Colonic mucosa (tissue), 4 donors: Measurements from ENCODE around the gene DCDC2. TPM values are rescaled to one million over a fixed set of nuclear protein-coding genes. Genes with fewer than 3 reads are reported as not detected.

Experiments used
- DNase-seq: peaks from one replicate; pipeline ENCODE4 v3.0.0-alpha.2; 2020
- H3K27ac ChIP-seq: fragments of 200-600 bp; one replicate; pipeline ENCODE4 v1.8.0; 2021
- H3K27me3 ChIP-seq: fragments of 200-600 bp; one replicate; pipeline ENCODE4 v1.8.0; 2021
- H3K36me3 ChIP-seq: fragments of 200-600 bp; one replicate; pipeline ENCODE4 v1.8.0; 2021
- H3K4me1 ChIP-seq: fragments of 200-600 bp; one replicate; pipeline ENCODE4 v1.8.0; 2021; ENCODE audit warnings: mild to moderate bottlenecking
- H3K4me3 ChIP-seq: fragments of 200-600 bp; one replicate; pipeline ENCODE4 v1.8.0; 2021
- H3K9ac ChIP-seq, 2 donors: one replicate each; pipeline ENCODE4 v1.7.0; 2013; ENCODE audit warnings: control low read depth in 2 of 2, low read depth in 2 of 2, low read length in 2 of 2
- H3K9me3 ChIP-seq: fragments of 200-600 bp; one replicate; pipeline ENCODE4 v1.8.0; 2021
- CTCF ChIP-seq: fragments of 200-600 bp; IDR thresholded peaks from one replicate; pipeline ENCODE4 v1.8.0; 2022; ENCODE audit warnings: antibody characterized with exemption, mild to moderate bottlenecking
- intact Hi-C: fragments of 100-400 bp; cut with DNase I; formaldehyde crosslinking; loops from one replicate; pipeline ENCODE4 v1.14.1; 2022
- total RNA-seq, 2 donors: library from RNA; stranded (reverse); fragmentation: NEBNext Ultra II Directional in 1 of 2; extraction: Animal tissue kit (Norgen Biotek cat#: 25700) in 1 of 2; gene quantifications; one replicate each; pipeline ENCODE4 v1.2.1, GENCODE V29; 2021
- donor health status: healthy.
- donor health status: DM: no; HTN: no; CAD: no.
- donor health status: DM: no; HTN: no; CAD: no.

The DCDC2 gene
- total RNA-seq, 2 donors from 2014 or later: 3.3 to 9.4 TPM

- no peak for DNase-seq
- no peak overlapping the region for H3K27ac ChIP-seq
- H3K36me3 ChIP-seq: no peaks in the 10 kb centered on the region
- no peak for TF ChIP-seq CTCF
- no peaks in the 10 kb centered on the region for H3K4me1 ChIP-seq
- H3K4me3 ChIP-seq: no peak overlapping the region
- intact Hi-C loops: no loop called here
- H3K9ac ChIP-seq: no peak overlapping the region
- no peaks in the 10 kb centered on the region for H3K9me3 ChIP-seq
- H3K27me3 ChIP-seq: no peaks in the 10 kb centered on the region
Measured at GRCh38 chr6:24157886-24158285, 200.0 kb downstream of the DCDC2 start.

- TF ChIP-seq CTCF: no peak
- Histone ChIP-seq H3K4me3 (no peak overlapping the region), H3K9ac (no peak overlapping the region), H3K27me3 (no peaks in the 10 kb centered on the region), H3K27ac (no peak overlapping the region), H3K9me3 (no peaks in the 10 kb centered on the region), H3K4me1 (no peaks in the 10 kb centered on the region), H3K36me3 (no peaks in the 10 kb centered on the region)
- intact Hi-C loops: no loop called here
- no peak for DNase-seq
Measured at GRCh38 chr6:24154121-24154520, 203.7 kb downstream of the DCDC2 start.

- H3K9ac ChIP-seq: no peak overlapping the region
- no peaks in the 10 kb centered on the region for H3K4me1 ChIP-seq
- no peak for DNase-seq
- H3K9me3 ChIP-seq: no peaks in the 10 kb centered on the region
- H3K36me3 ChIP-seq: no peaks in the 10 kb centered on the region
- intact Hi-C loops: no loop called here
- no peak overlapping the region for H3K27ac ChIP-seq
- H3K27me3 ChIP-seq: no peaks in the 10 kb centered on the region
- TF ChIP-seq CTCF: no peak
- H3K4me3 ChIP-seq: no peak overlapping the region
Measured at GRCh38 chr6:24152014-24152413, 205.8 kb downstream of the DCDC2 start.

GRCh38 chr6:24149836-24150235, 208.0 kb downstream of the DCDC2 start:
- TF ChIP-seq CTCF: no peak

GRCh38 chr6:24149296-24149695, 208.6 kb downstream of the DCDC2 start:
- Histone ChIP-seq H3K27ac (no peak overlapping the region), H3K4me1 (no peaks in the 10 kb centered on the region), H3K9me3 (no peaks in the 10 kb centered on the region), H3K27me3 (no peaks in the 10 kb centered on the region), H3K36me3 (no peaks in the 10 kb centered on the region), H3K9ac (no peak overlapping the region), H3K4me3 (no peak overlapping the region)
- intact Hi-C loops: no loop called here
- no peak for DNase-seq
- TF ChIP-seq CTCF: no peak

More at GRCh38 chr6:24149836-24150235, 208.0 kb downstream of the DCDC2 start:
- no peak overlapping the region for H3K9ac ChIP-seq
- no peaks in the 10 kb centered on the region for H3K36me3 ChIP-seq
- H3K4me3 ChIP-seq: no peak overlapping the region
- no peaks in the 10 kb centered on the region for H3K4me1 ChIP-seq
- DNase-seq: no peak
- H3K9me3 ChIP-seq: no peaks in the 10 kb centered on the region
- H3K27me3 ChIP-seq: no peaks in the 10 kb centered on the region
- intact Hi-C loops: no loop called here
- H3K27ac ChIP-seq: no peak overlapping the region

GRCh38 chr6:24148684-24149083, 209.2 kb downstream of the DCDC2 start:
- intact Hi-C loops: no loop called here
- H3K9me3 ChIP-seq: no peaks in the 10 kb centered on the region
- no peak overlapping the region for H3K9ac ChIP-seq
- H3K27ac ChIP-seq: no peak overlapping the region
- no peaks in the 10 kb centered on the region for H3K4me1 ChIP-seq
- H3K4me3 ChIP-seq: no peak overlapping the region
- H3K36me3 ChIP-seq: no peaks in the 10 kb centered on the region
- TF ChIP-seq CTCF: no peak
- no peaks in the 10 kb centered on the region for H3K27me3 ChIP-seq
- DNase-seq: no peak
